PFSK-1 (cell line): ENCODE data around the gene LRRC27.

ENCODE experiments used
- FOXP2 ChIP-seq: optimal IDR thresholded peaks from 2 replicates; pipeline ENCODE3; 2011; ENCODE audit warnings: borderline replicate concordance, control low read depth, inconsistent platforms; ENCODE audit not compliant: insufficient read depth; ENCODE audit errors: extremely low read length, extremely low read depth
- POLR2AphosphoS5 ChIP-seq: IDR thresholded peaks from 2 replicates; pipeline ENCODE4 v1.6.1; 2012; ENCODE audit warnings: low read depth, mild to moderate bottlenecking, control low read depth, low read length, moderate library complexity
- REST ChIP-seq, 2 experiments: IDR thresholded peaks; 2 replicates each; pipeline versions ENCODE4 v1.6.1 to v1.8.0; 2011 to 2012; ENCODE audit warnings: low read depth in 2 of 2, low read length in 2 of 2, control low read depth in 1 of 2, inconsistent platforms in 1 of 2, mild to moderate bottlenecking in 1 of 2, moderate library complexity in 1 of 2; ENCODE audit not compliant: insufficient read depth in 1 of 2
- SIN3A ChIP-seq: IDR thresholded peaks from 2 replicates; pipeline ENCODE4 v1.6.1; 2012; ENCODE audit warnings: mild to moderate bottlenecking, low read length, moderate library complexity, borderline replicate concordance; ENCODE audit not compliant: insufficient read depth
- TAF1 ChIP-seq: IDR thresholded peaks from 2 replicates; pipeline ENCODE4 v1.6.1; 2012; ENCODE audit warnings: low read length, control low read depth, borderline replicate concordance; ENCODE audit not compliant: insufficient read depth

- no peak for TF ChIP-seq TAF1
- no peak for TF ChIP-seq REST (IDR thresholded peaks at IDR 0.05; ENCODE audit: insufficient read depth in 1 of 2, low read depth in 2 of 2, low read length in 2 of 2)
- no peak for TF ChIP-seq FOXP2
- no peak for TF ChIP-seq POLR2AphosphoS5
- TF ChIP-seq SIN3A, result no peak
Observed at GRCh38 chr10:132412316-132413192, 80.6 kb downstream of the LRRC27 start.
